ENCODE data around the gene PEBP1. TPM values are rescaled to one million over a fixed set of nuclear protein-coding genes. Genes with fewer than 3 reads are reported as not detected.

The PEBP1 gene
- total RNA-seq, 4 donors from 2014 or later: 294 to 370 (median 337) TPM

DNA sequence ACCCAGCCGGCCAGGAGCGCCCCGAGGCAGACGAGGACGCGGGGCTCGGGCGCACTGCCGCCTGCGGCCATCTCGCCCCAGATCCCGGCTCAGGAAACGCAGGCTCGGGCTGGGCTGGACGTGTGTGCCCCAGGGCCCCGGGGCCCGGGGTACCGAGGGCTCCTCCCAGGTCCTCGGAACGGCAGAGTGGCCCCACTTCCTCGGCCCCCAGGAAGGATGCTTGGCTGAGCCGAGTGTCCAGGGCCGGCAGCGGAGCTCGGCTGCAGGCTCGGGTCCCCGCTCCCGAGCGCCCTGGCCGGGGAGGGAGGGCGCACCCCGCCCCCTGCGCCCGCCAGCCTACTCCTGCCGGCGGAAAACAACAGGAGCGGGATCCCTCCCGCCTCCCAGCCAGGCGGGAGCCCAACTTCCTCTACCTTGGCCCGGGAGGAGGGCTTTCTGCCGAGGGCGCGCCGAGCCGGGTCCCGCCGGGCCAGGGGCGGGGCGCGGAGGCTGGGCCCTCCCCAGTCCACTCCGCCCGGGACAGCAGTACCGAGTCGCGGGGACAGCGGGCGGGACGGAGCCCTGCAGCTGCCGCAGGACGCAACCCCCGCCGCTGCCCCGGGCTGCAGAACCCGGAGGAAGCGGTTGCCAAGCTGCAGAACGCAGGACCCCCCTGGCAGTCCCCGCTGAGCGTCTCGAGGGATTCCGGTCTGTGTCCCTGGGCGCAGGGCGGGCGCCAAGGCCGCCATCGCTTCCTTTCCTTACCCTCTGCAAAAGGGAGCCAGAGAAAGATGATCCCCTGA is 32.1 kb upstream of the PEBP1 start, which contains the start of gene VSIG10:
Gene VSIG10, minus strand, starts transcription at position 411 of the 782 bp plus-strand sequence. Its CDS starts 340 bp downstream, at position 71.
- peak; percentile 97 for ATAC-seq
- peak within 1 kb of the TSS; percentile 20 to 85 (median 77) for H3K27ac ChIP-seq
- peak within 1 kb of the TSS; percentile 61 to 64 for H3K4me3 ChIP-seq
- no peak for TF ChIP-seq EP300 (IDR thresholded peaks at IDR 0.05)
- TF ChIP-seq CTCF (IDR thresholded peaks at IDR 0.05): peak in 1 of 4 experiments; percentile 2
- peak; percentile 5 for TF ChIP-seq POLR2AphosphoS5 (IDR thresholded peaks at IDR 0.05)
- TF ChIP-seq POLR2A (IDR thresholded peaks at IDR 0.05): peak; percentile 53 to 67
- peaks cover 0 to 18% (median 0%) of the 10 kb centered on the region in 3 donors for H3K4me1 ChIP-seq
- H3K9me3 ChIP-seq: no peaks in the 10 kb centered on the region
- WGBS, 2 donors (ENCODE audit: low coverage in 1 of 2): no CpG with 5 or more reads among the region's 75 CpGs
- no peaks in the 10 kb centered on the region for H3K36me3 ChIP-seq
- H3K27me3 ChIP-seq: no peaks in the 10 kb centered on the region

- TF ChIP-seq POLR2AphosphoS5 (IDR thresholded peaks at IDR 0.05): no peak
- no peak for TF ChIP-seq POLR2A (IDR thresholded peaks at IDR 0.05)
- no peak for TF ChIP-seq EP300 (IDR thresholded peaks at IDR 0.05)
- no peak for TF ChIP-seq CTCF (IDR thresholded peaks at IDR 0.05)
- ATAC-seq: no peak
- Histone ChIP-seq H3K36me3 (no peaks in the 10 kb centered on the region), H3K4me1 (peaks cover 0 to 18% (median 0%) of the 10 kb centered on the region in 3 donors), H3K27me3 (no peaks in the 10 kb centered on the region), H3K9me3 (no peaks in the 10 kb centered on the region), H3K27ac (no peak overlapping the region), H3K4me3 (no peak overlapping the region)
- 100% methylated on average over 1 of the region's 4 CpGs; no CpG with 5 or more reads in 1 of the 2 donors for WGBS, 2 donors (ENCODE audit: low coverage in 1 of 2)
Measured at GRCh38 chr12:118107011-118107410, 28.9 kb upstream of the PEBP1 start.

GRCh38 chr12:118107694-118108093 is 28.2 kb upstream of the PEBP1 start:
- Histone ChIP-seq H3K36me3 (no peaks in the 10 kb centered on the region), H3K27me3 (no peaks in the 10 kb centered on the region), H3K4me3 (no peak overlapping the region), H3K4me1 (peaks cover 0 to 15% (median 0%) of the 10 kb centered on the region in 3 donors), H3K9me3 (no peaks in the 10 kb centered on the region), H3K27ac (no peak overlapping the region)
- ATAC-seq: no peak
- TF ChIP-seq POLR2A (IDR thresholded peaks at IDR 0.05): no peak
- no peak for TF ChIP-seq EP300 (IDR thresholded peaks at IDR 0.05)
- TF ChIP-seq POLR2AphosphoS5 (IDR thresholded peaks at IDR 0.05): no peak
- TF ChIP-seq CTCF (IDR thresholded peaks at IDR 0.05): no peak
- WGBS, 2 donors (ENCODE audit: low coverage in 1 of 2): 92 to 95% methylated on average over 6 to 7 of the region's 8 CpGs

- Histone ChIP-seq H3K27me3 (no peaks in the 10 kb centered on the region), H3K36me3 (no peaks in the 10 kb centered on the region), H3K27ac (no peak overlapping the region), H3K9me3 (no peaks in the 10 kb centered on the region), H3K4me3 (no peak overlapping the region), H3K4me1 (peaks cover 0 to 8% (median 0%) of the 10 kb centered on the region in 3 donors)
- no peak for ATAC-seq
- 90% methylated on average over 1 of the region's 1 CpG; no CpG with 5 or more reads in 1 of the 2 donors for WGBS, 2 donors (ENCODE audit: low coverage in 1 of 2)
- no peak for TF ChIP-seq POLR2AphosphoS5 (IDR thresholded peaks at IDR 0.05)
- no peak for TF ChIP-seq EP300 (IDR thresholded peaks at IDR 0.05)
- TF ChIP-seq POLR2A (IDR thresholded peaks at IDR 0.05): no peak
- TF ChIP-seq CTCF (IDR thresholded peaks at IDR 0.05): no peak
Measured at GRCh38 chr12:118109088-118109487, 26.8 kb upstream of the PEBP1 start.

Data from gastroesophageal sphincter (tissue), 4 donors.